Esophagus squamous epithelium (tissue), 4 donors: ENCODE results near the gene PCDHGB7.

ENCODE experiments used
- POLR2A ChIP-seq, 4 donors: fragments of 450-650 bp; IDR thresholded peaks; one replicate each; pipeline ENCODE4 v1.6.1; 2017; ENCODE audit warnings: antibody characterized with exemption in 4 of 4, mild to moderate bottlenecking in 4 of 4, moderate library complexity in 3 of 4
- TF ChIP-seq, protein P1 (sequence below), 6 experiments: fragments of 450-650 bp in 4 of 6; fragments of 200-600 bp in 2 of 6; sonication (generic) in 2 of 6; IDR thresholded peaks; one replicate each; pipeline ENCODE4 v1.5.1; 2016 to 2019; ENCODE audit warnings: antibody characterized with exemption in 6 of 6, mild to moderate bottlenecking in 4 of 6, moderate library complexity in 4 of 6

DNA sequence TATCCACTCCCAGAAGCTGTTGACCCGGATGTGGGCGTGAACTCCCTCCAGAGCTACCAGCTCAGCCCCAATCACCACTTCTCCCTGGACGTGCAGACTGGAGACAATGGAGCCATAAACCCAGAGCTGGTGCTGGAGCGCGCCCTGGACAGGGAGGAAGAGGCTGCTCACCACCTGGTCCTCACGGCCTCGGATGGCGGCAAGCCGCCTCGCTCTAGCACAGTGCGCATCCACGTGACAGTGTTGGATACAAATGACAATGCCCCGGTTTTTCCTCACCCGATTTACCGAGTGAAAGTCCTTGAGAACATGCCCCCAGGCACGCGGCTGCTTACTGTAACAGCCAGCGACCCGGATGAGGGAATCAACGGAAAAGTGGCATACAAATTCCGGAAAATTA lies 24.2 kb upstream of the PCDHGB7 start:
- TF ChIP-seq, protein P1, sequence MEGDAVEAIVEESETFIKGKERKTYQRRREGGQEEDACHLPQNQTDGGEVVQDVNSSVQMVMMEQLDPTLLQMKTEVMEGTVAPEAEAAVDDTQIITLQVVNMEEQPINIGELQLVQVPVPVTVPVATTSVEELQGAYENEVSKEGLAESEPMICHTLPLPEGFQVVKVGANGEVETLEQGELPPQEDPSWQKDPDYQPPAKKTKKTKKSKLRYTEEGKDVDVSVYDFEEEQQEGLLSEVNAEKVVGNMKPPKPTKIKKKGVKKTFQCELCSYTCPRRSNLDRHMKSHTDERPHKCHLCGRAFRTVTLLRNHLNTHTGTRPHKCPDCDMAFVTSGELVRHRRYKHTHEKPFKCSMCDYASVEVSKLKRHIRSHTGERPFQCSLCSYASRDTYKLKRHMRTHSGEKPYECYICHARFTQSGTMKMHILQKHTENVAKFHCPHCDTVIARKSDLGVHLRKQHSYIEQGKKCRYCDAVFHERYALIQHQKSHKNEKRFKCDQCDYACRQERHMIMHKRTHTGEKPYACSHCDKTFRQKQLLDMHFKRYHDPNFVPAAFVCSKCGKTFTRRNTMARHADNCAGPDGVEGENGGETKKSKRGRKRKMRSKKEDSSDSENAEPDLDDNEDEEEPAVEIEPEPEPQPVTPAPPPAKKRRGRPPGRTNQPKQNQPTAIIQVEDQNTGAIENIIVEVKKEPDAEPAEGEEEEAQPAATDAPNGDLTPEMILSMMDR (IDR thresholded peaks at IDR 0.05): no peak
- TF ChIP-seq POLR2A (IDR thresholded peaks at IDR 0.05): no peak
